Kidney epithelial cell (primary cell): ENCODE results near the gene MEOX1. TPM values are rescaled to one million over a fixed set of nuclear protein-coding genes. Genes with fewer than 3 reads are reported as not detected.

Experiments used
- DNase-seq: peaks from one replicate; pipeline ENCODE4 v3.0.0-alpha.2; 2010; ENCODE audit warnings: low read depth
- H3K27me3 ChIP-seq: 2 replicates; pipeline ENCODE4 v1.6.0; 2011; ENCODE audit warnings: low read length; ENCODE audit not compliant: control insufficient read depth, insufficient read depth
- H3K36me3 ChIP-seq: 2 replicates; pipeline ENCODE4 v1.5.1; 2011; ENCODE audit warnings: low read length; ENCODE audit not compliant: control insufficient read depth, insufficient read depth
- H3K4me3 ChIP-seq: 2 replicates; pipeline ENCODE4 v1.5.1; 2011; ENCODE audit warnings: low read depth, mild to moderate bottlenecking, control low read depth, low read length
- CTCF ChIP-seq: IDR thresholded peaks from 2 replicates; pipeline ENCODE4 v1.5.1; 2011; ENCODE audit warnings: mild to moderate bottlenecking, moderate library complexity, low read length, control low read depth, inconsistent platforms; ENCODE audit not compliant: insufficient read depth, poor library complexity, severe bottlenecking
- total RNA-seq: library from RNA; depleted of rRNA; stranded (reverse); fragments of >200 nt; gene quantifications from 2 replicates; pipeline ENCODE4 v1.2.3, GENCODE V29; 2015

Gene MEOX1
- total RNA-seq, 1 donor from 2014 or later: 2.6 TPM

GRCh38 chr17:43620147-43620546, 41.6 kb downstream of the MEOX1 start:
- Histone ChIP-seq H3K4me3 (no peak overlapping the region), H3K36me3 (no peaks in the 10 kb centered on the region), H3K27me3 (no peaks in the 10 kb centered on the region)
- DNase-seq: no peak
- no peak for TF ChIP-seq CTCF

GRCh38 chr17:43619705-43620104, 42.0 kb downstream of the MEOX1 start:
- Histone ChIP-seq H3K4me3 (no peak overlapping the region), H3K36me3 (no peaks in the 10 kb centered on the region), H3K27me3 (no peaks in the 10 kb centered on the region)
- DNase-seq: no peak
- no peak for TF ChIP-seq CTCF

- no peak for TF ChIP-seq CTCF
- no peaks in the 10 kb centered on the region for H3K36me3 ChIP-seq
- no peaks in the 10 kb centered on the region for H3K27me3 ChIP-seq
- H3K4me3 ChIP-seq: no peak overlapping the region
- DNase-seq: no peak
These were observed 43.4 kb downstream of the MEOX1 start for GRCh38 chr17:43618276-43618675.

- no peak for DNase-seq
- H3K36me3 ChIP-seq: no peaks in the 10 kb centered on the region
- H3K27me3 ChIP-seq: no peaks in the 10 kb centered on the region
- no peak for TF ChIP-seq CTCF
- H3K4me3 ChIP-seq: no peak overlapping the region
These were observed 44.9 kb downstream of the MEOX1 start for GRCh38 chr17:43616852-43617251.

- Histone ChIP-seq H3K27me3 (no peaks in the 10 kb centered on the region), H3K36me3 (no peaks in the 10 kb centered on the region), H3K4me3 (no peak overlapping the region)
- TF ChIP-seq CTCF: no peak
- DNase-seq: no peak
These were observed 45.3 kb downstream of the MEOX1 start for GRCh38 chr17:43616421-43616820.

GRCh38 chr17:43616029-43616351, 45.7 kb downstream of the MEOX1 start:
- no peak for TF ChIP-seq CTCF
- DNase-seq: no peak
- Histone ChIP-seq H3K4me3 (no peak overlapping the region), H3K27me3 (no peaks in the 10 kb centered on the region), H3K36me3 (no peaks in the 10 kb centered on the region)
